B cell (primary cell): Measurements from ENCODE around the gene ARID3B.

Experiments
- CTCF ChIP-seq: fragments of 200-600 bp; IDR thresholded peaks from one replicate; pipeline ENCODE4 v1.8.0; 2022; ENCODE audit warnings: antibody characterized with exemption, mild to moderate bottlenecking
- EZH2 ChIP-seq: IDR thresholded peaks from 2 replicates; pipeline ENCODE4 v1.6.1; 2012; ENCODE audit warnings: borderline replicate concordance, low read depth, mild to moderate bottlenecking, moderate library complexity, low read length; ENCODE audit not compliant: insufficient read depth, poor library complexity, severe bottlenecking

GRCh38 chr15:74613953-74614743, 73.1 kb downstream of the ARID3B start:
- TF ChIP-seq CTCF, result no peak
- no peak for TF ChIP-seq EZH2
